ENCODE data around the gene C1QTNF2.

GRCh38 chr5:160375166-160375565, 4.7 kb upstream of the C1QTNF2 start:
- TF ChIP-seq, protein P1, sequence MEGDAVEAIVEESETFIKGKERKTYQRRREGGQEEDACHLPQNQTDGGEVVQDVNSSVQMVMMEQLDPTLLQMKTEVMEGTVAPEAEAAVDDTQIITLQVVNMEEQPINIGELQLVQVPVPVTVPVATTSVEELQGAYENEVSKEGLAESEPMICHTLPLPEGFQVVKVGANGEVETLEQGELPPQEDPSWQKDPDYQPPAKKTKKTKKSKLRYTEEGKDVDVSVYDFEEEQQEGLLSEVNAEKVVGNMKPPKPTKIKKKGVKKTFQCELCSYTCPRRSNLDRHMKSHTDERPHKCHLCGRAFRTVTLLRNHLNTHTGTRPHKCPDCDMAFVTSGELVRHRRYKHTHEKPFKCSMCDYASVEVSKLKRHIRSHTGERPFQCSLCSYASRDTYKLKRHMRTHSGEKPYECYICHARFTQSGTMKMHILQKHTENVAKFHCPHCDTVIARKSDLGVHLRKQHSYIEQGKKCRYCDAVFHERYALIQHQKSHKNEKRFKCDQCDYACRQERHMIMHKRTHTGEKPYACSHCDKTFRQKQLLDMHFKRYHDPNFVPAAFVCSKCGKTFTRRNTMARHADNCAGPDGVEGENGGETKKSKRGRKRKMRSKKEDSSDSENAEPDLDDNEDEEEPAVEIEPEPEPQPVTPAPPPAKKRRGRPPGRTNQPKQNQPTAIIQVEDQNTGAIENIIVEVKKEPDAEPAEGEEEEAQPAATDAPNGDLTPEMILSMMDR (IDR thresholded peaks at IDR 0.05) = no peak
- TF ChIP-seq POLR2A (IDR thresholded peaks at IDR 0.05) = no peak
